Activated B cell treated with CpG ODN at 0.5 μM for 24 hours (primary cell): ENCODE data around the gene AKAP5. TPM values are rescaled to one million over a fixed set of nuclear protein-coding genes. Genes with fewer than 3 reads are reported as not detected.
A peak's percentile ranks its signal among the peaks of the same experiment; 100 is the strongest.

Experiments used
- ATAC-seq: fragments of 200-7000 bp; cut with Tn5 transposase; one replicate; pipeline ENCODE4 v1.10.0; 2021; ENCODE audit warnings: low read depth, mild to moderate bottlenecking, moderate library complexity
- CTCF ChIA-PET: fragments of 350-600 bp; sonication (Branson Sonifier 250); formaldehyde crosslinking; loops from one replicate; lab custom pipeline; 2021; ENCODE audit warnings: antibody characterized with exemption; lab: Charles Lee
- POLR2A ChIA-PET: fragments of 350-600 bp; sonication (Branson Sonifier 250); formaldehyde crosslinking; loops from one replicate; lab custom pipeline; 2021; ENCODE audit warnings: antibody characterized with exemption; lab: Charles Lee
- DNase-seq: peaks from one replicate; pipeline ENCODE4 v3.0.0; 2022
- H3K27ac Mint-ChIP-seq: one replicate; pipeline ENCODE4 v1.8.0; 2020; ENCODE audit warnings: mixed read lengths
- H3K27me3 Mint-ChIP-seq: one replicate; pipeline ENCODE4 v1.8.0; 2021; ENCODE audit warnings: mixed read lengths
- H3K36me3 Mint-ChIP-seq: one replicate; pipeline ENCODE4 v1.8.0; 2021; ENCODE audit warnings: low read depth, mixed read lengths
- H3K4me1 Mint-ChIP-seq: one replicate; pipeline ENCODE4 v1.8.0; 2021; ENCODE audit warnings: mixed read lengths
- H3K4me3 Mint-ChIP-seq: one replicate; pipeline ENCODE4 v1.8.0; 2020; ENCODE audit warnings: mild to moderate bottlenecking, mixed read lengths
- H3K9me3 Mint-ChIP-seq: one replicate; pipeline ENCODE4 v1.8.0; 2020; ENCODE audit warnings: mixed read lengths
- intact Hi-C: fragments of 100-400 bp; cut with micrococcal nuclease; formaldehyde crosslinking; loops from one replicate; pipeline ENCODE4 v1.15.1; 2024
- total RNA-seq: library from RNA; stranded (reverse); gene quantifications from 2 replicates; pipeline ENCODE4 v1.2.3, GENCODE V29; 2022
- TF ChIP-seq, protein P1 (sequence below): fragments of 200-600 bp; IDR thresholded peaks from one replicate; pipeline ENCODE4 v1.8.0; 2022; ENCODE audit warnings: antibody characterized with exemption, mild to moderate bottlenecking

The AKAP5 gene
- total RNA-seq, 1 donor from 2014 or later = 5.1 TPM

DNA sequence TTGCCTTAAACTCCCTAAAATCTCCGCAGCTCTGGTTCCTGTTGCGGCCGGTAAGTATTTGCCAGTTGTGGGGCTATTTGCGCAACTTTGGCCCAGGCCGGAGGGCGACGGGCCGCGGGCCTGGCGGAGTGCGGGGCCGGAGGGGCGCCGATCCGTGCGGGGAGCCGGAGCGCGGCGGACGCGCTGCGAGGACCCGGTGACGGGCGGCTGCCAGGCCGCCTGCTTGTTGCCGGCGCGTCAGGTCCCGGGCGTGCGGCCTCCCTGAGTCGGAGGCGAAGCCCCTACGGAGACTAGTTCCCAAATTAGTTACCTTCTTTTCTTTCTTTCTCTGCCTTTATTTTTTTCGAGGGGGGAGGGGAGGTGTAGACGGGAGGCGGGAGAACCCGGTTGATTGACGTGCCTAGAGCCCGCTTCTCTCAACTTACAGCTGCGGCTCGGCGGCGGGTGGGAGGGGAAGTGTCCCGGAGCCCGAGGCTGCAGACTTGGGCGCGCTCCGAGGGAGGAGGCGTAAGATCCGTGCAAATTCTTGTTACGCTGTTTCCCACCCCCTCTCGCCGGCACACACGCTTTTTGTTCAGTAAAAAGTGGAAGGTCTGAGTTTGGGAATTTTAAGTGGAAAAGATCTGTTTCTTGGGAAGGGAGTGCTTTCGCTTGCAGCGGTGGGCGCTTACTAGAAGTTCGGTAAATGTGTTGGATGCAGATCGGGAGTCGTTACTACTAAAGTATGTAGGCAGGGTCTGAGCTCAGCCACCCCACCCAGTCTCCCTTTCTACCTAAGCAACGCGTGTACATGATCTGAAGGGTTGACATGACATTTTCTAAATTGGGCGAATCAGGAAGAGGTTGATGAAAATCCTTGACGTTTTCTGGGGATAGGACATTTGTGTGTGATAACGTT is 39.8 kb downstream of the AKAP5 start:
- Mint-ChIP-seq H3K9me3 (no peaks in the 10 kb centered on the region), H3K4me1 (peaks cover 79% of the 10 kb centered on the region), H3K27ac (peak overlapping the region; percentile 100), H3K4me3 (peak overlapping the region; percentile 97), H3K27me3 (no peaks in the 10 kb centered on the region), H3K36me3 (peaks cover 19% of the 10 kb centered on the region)
- CTCF ChIA-PET = interaction anchor here (1.0 kb wide), 1 partner anchor 166 kb away, joined by 3 read pairs; no protein-coding TSS in a partner anchor
- POLR2A ChIA-PET = interaction anchor here (0.6 to 4.5 kb wide), 23 partner anchors 8 to 863 kb away, joined by 3 to 60 read pairs (median 6); partner anchors contain the start of genes HSPA2, MTHFD1 and WDR89
- DNase-seq = peak; percentile 76
- intact Hi-C loops = loop anchor here (1.0 to 10.0 kb wide), 8 partner anchors 167 to 1030 kb away; partner anchors contain the start of genes FNTB, PPP2R5E, SGPP1 and SYNE2
- TF ChIP-seq, protein P1, sequence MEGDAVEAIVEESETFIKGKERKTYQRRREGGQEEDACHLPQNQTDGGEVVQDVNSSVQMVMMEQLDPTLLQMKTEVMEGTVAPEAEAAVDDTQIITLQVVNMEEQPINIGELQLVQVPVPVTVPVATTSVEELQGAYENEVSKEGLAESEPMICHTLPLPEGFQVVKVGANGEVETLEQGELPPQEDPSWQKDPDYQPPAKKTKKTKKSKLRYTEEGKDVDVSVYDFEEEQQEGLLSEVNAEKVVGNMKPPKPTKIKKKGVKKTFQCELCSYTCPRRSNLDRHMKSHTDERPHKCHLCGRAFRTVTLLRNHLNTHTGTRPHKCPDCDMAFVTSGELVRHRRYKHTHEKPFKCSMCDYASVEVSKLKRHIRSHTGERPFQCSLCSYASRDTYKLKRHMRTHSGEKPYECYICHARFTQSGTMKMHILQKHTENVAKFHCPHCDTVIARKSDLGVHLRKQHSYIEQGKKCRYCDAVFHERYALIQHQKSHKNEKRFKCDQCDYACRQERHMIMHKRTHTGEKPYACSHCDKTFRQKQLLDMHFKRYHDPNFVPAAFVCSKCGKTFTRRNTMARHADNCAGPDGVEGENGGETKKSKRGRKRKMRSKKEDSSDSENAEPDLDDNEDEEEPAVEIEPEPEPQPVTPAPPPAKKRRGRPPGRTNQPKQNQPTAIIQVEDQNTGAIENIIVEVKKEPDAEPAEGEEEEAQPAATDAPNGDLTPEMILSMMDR = no peak
- ATAC-seq = peak; percentile 30

DNA sequence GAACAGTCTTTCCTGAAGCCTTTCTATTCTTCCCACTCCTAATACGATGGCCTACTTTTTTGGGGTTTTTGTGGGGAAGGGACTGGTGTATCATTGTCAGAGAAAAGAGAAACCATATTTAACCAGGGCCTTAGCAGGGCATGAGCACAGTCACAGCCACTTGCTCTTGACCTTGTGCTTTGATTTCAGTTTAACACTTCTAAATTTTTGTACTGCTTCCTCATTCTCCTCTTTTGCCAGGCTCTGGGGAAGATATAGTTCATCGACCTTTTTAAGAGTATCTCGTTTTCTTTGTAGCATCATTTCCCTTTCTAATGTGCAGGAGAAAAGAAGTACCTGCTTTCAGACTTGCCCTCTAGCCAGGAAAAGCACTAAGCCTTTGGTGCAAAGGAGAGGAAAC is 41.4 kb downstream of the AKAP5 start:
- CTCF ChIA-PET = interaction anchor here (1.5 kb wide), 1 partner anchor 77 kb away, joined by 3 read pairs; no protein-coding TSS in a partner anchor
- Mint-ChIP-seq H3K9me3 (no peaks in the 10 kb centered on the region), H3K27ac (peak overlapping the region; percentile 100), H3K4me3 (peak overlapping the region; percentile 97), H3K27me3 (no peaks in the 10 kb centered on the region), H3K36me3 (peaks cover 25% of the 10 kb centered on the region), H3K4me1 (peaks cover 79% of the 10 kb centered on the region)
- intact Hi-C loops = loop anchor here (10.0 kb wide), 3 partner anchors 478 to 1032 kb away; partner anchors contain the start of genes FNTB and SYNE2
- TF ChIP-seq, protein P1 = no peak
- DNase-seq (no peak), ATAC-seq (no peak)
- POLR2A ChIA-PET = interaction anchor here (1.3 to 3.0 kb wide), 2 partner anchors 37 to 119 kb away, joined by 3 to 11 read pairs; partner anchors contain the start of gene MTHFD1

DNA sequence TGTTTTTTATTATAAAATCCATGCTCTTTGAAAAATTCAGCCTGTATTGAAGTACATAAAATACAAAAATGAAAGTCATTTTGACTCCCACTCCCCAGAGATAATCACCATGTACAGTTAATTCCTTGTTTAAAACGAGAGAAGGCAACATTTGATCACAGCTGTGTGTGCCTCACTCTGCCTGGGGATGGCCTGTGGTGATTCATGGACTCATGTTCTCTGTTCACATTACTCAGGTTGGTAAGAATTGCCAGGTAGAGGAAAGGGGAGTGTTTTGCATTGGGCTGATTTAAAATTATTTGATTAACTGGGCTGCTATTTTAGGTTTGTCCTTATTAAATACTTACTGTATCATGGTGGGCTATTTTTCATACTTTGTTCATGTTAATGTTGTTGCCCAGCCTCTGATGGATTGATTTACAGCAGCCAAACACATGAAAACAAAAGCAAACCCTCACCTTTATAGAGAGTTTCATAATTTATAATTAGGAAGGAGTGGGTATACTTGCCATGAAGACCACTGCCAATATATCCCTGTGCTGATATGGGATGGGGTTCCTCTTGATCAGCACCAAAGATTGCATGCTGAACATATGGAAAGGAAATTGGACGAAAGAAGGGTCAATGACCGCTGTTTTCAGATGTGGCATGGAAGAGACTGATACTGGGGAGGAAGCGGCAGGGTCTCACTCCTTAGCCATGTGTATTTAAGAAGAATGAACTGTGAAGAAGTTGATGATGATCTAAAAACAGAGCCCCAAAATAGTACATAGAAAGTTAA is 42.3 kb downstream of the AKAP5 start:
- H3K27me3 Mint-ChIP-seq = no peaks in the 10 kb centered on the region
- H3K4me1 Mint-ChIP-seq = peaks cover 75% of the 10 kb centered on the region
- POLR2A ChIA-PET = interaction anchor here (0.6 to 3.0 kb wide), 6 partner anchors 12 to 120 kb away, joined by 3 to 11 read pairs (median 4); partner anchors contain the start of genes HSPA2 and MTHFD1
- intact Hi-C loops = loop anchor here (10.0 kb wide), 3 partner anchors 477 to 1033 kb away; partner anchors contain the start of genes FNTB and SYNE2
- TF ChIP-seq, protein P1 = no peak
- DNase-seq = no peak
- no peak for ATAC-seq
- CTCF ChIA-PET = interaction anchor here (1.5 to 4.6 kb wide), 3 partner anchors 78 to 164 kb away, joined by 3 to 41 read pairs (median 33); no protein-coding TSS in a partner anchor
- no peaks in the 10 kb centered on the region for H3K9me3 Mint-ChIP-seq
- peak overlapping the region; percentile 97 for H3K4me3 Mint-ChIP-seq
- H3K27ac Mint-ChIP-seq = peak overlapping the region; percentile 100
- H3K36me3 Mint-ChIP-seq = peaks cover 30% of the 10 kb centered on the region

DNA sequence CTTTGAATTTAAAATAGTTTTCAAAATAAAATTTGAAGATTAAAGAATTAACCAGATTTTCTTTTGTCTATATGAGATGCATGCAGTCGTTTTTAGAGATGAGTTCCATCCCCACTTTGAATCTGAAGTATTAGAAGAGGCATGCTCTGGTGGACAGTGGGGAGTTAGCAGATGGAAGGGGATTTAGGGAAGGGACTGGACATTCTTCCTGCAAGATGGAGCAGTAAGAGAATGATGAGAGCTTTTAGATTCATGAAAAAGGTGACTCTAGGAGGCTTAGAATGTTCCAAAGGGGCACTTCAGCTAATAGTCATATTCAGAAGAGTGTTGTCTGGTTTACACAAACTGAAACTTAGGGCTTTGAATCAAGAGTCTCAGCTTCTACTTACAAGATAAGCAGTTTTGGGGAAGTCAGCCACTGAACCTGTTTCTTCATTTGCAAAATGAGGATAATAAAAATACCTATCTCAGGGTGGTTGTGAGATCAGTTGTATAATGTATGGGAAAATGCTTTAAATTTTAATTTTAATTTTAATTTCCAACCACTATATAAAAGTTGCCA is 43.0 kb downstream of the AKAP5 start:
- intact Hi-C loops = loop anchor here (10.0 kb wide), 3 partner anchors 477 to 1033 kb away; partner anchors contain the start of genes FNTB and SYNE2
- TF ChIP-seq, protein P1 = no peak
- peaks cover 76% of the 10 kb centered on the region for H3K4me1 Mint-ChIP-seq
- H3K27ac Mint-ChIP-seq = peak overlapping the region; percentile 100
- ChIA-PET CTCF (interaction anchor here (4.0 to 4.6 kb wide), 2 partner anchors 79 to 165 kb away, joined by 33 to 41 read pairs; no protein-coding TSS in a partner anchor), POLR2A (interaction anchor here (0.6 to 3.0 kb wide), 6 partner anchors 11 to 273 kb away, joined by 3 to 11 read pairs (median 4); partner anchors contain the start of genes HSPA2 and MTHFD1)
- DNase-seq (no peak), ATAC-seq (no peak)
- no peaks in the 10 kb centered on the region for H3K27me3 Mint-ChIP-seq
- peak overlapping the region; percentile 97 for H3K4me3 Mint-ChIP-seq
- H3K36me3 Mint-ChIP-seq = peaks cover 27% of the 10 kb centered on the region
- H3K9me3 Mint-ChIP-seq = no peaks in the 10 kb centered on the region
